ENCODE results near the gene RHEBL1.

DNA sequence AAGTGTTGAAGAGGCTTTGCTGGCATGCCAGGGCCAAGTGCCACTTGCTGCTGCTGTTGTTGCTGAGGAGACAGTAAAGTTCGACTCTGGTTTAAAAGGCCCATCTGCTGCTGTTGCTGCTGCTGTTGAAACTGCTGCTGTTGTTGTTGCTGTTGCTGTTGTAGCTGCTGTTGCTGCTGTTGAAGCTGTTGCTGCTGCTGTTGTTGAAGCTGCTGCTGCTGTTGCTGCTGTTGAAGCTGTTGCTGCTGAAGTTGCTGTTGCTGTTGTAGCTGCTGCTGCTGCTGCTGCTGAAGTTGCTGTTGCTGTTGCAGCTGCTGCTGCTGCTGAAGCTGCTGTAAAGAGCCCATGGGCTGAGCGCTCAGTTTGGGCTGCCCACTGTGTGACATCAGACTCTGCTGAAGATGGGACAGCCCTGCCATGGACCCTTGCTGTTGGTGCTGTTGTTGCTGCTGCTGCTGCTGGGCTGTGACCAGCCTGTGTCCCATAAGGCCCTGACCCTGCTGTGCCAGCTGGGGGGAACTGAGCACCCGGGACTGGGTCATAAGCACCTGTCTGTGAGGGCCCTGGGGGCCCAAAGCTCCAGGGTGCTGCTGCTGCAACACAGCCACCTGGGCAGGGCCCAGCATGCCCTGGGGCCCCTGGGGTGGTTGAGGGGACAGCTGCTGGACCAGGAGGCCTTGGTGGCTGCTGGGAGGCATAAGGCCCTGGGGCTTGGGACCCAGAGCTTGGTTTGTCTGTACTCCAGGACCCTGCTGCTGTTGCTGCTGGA is 36.9 kb downstream of the RHEBL1 start:
- TF ChIP-seq POLR2A (IDR thresholded peaks at IDR 0.05), result no peak
- TF ChIP-seq, protein P1, sequence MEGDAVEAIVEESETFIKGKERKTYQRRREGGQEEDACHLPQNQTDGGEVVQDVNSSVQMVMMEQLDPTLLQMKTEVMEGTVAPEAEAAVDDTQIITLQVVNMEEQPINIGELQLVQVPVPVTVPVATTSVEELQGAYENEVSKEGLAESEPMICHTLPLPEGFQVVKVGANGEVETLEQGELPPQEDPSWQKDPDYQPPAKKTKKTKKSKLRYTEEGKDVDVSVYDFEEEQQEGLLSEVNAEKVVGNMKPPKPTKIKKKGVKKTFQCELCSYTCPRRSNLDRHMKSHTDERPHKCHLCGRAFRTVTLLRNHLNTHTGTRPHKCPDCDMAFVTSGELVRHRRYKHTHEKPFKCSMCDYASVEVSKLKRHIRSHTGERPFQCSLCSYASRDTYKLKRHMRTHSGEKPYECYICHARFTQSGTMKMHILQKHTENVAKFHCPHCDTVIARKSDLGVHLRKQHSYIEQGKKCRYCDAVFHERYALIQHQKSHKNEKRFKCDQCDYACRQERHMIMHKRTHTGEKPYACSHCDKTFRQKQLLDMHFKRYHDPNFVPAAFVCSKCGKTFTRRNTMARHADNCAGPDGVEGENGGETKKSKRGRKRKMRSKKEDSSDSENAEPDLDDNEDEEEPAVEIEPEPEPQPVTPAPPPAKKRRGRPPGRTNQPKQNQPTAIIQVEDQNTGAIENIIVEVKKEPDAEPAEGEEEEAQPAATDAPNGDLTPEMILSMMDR (IDR thresholded peaks at IDR 0.05), result no peak

Data from body of pancreas (tissue), 4 donors.